NOMO-1 (cell line): Measurements from ENCODE around the gene CLEC2L.
"Not testable (repeated sequence)": the region's sequence is repeated elsewhere in the genome, so short reads cannot be mapped to it uniquely, and the experiment has no call there.

Experiments
- DNase-seq, 2 experiments: peaks; one replicate each; lab custom pipeline; 2025; ENCODE audit not compliant: unreplicated experiment in 2 of 2; lab: John Stamatoyannopoulos, UW

The CLEC2L gene

GRCh38 chr7:139553991-139554700, 30.7 kb downstream of the CLEC2L start:
- not testable (repeated sequence) for DNase-seq

- no peak for DNase-seq
Measured at GRCh38 chr7:139557857-139558581, 34.5 kb downstream of the CLEC2L start.

GRCh38 chr7:139559364-139560105, 36.0 kb downstream of the CLEC2L start:
- DNase-seq, result no peak

- no peak for DNase-seq
Measured at GRCh38 chr7:139560199-139560598, 36.7 kb downstream of the CLEC2L start.

GRCh38 chr7:139560678-139561077, 37.2 kb downstream of the CLEC2L start:
- DNase-seq, result no peak

GRCh38 chr7:139562491-139562890, 39.0 kb downstream of the CLEC2L start:
- no peak for DNase-seq

GRCh38 chr7:139562961-139563565, 39.6 kb downstream of the CLEC2L start:
- DNase-seq, result no peak

GRCh38 chr7:139563856-139564255, 40.4 kb downstream of the CLEC2L start:
- DNase-seq, result no peak

- DNase-seq, result no peak
Measured at GRCh38 chr7:139566075-139566474, 42.6 kb downstream of the CLEC2L start.

- no peak for DNase-seq
Measured at GRCh38 chr7:139566736-139567646, 43.5 kb downstream of the CLEC2L start.

- no peak for DNase-seq
Measured at GRCh38 chr7:139567647-139568345, 44.3 kb downstream of the CLEC2L start.

GRCh38 chr7:139568346-139568675, 44.8 kb downstream of the CLEC2L start:
- DNase-seq, result no peak

- DNase-seq, result no peak
Measured at GRCh38 chr7:139568813-139569490, 45.5 kb downstream of the CLEC2L start.

GRCh38 chr7:139570119-139570518, 46.6 kb downstream of the CLEC2L start:
- no peak for DNase-seq

- no peak for DNase-seq
Measured at GRCh38 chr7:139570626-139571025, 47.1 kb downstream of the CLEC2L start.

- no peak for DNase-seq
Measured at GRCh38 chr7:139571190-139571589, 47.7 kb downstream of the CLEC2L start.

GRCh38 chr7:139571651-139572050, 48.2 kb downstream of the CLEC2L start:
- no peak for DNase-seq

GRCh38 chr7:139572071-139572470, 48.6 kb downstream of the CLEC2L start:
- DNase-seq, result no peak

- no peak for DNase-seq
Measured at GRCh38 chr7:139572704-139573385, 49.4 kb downstream of the CLEC2L start.
